ENCODE results near the gene IQSEC2. TPM values are rescaled to one million over a fixed set of nuclear protein-coding genes. Genes with fewer than 3 reads are reported as not detected.
A peak's percentile ranks its signal among the peaks of the same experiment; 100 is the strongest.

IQSEC2 gene
- 16.0 and 18.4 TPM in 2 replicates for total RNA-seq (2014; rRNA removed; shearing (Covaris generic))

DNA sequence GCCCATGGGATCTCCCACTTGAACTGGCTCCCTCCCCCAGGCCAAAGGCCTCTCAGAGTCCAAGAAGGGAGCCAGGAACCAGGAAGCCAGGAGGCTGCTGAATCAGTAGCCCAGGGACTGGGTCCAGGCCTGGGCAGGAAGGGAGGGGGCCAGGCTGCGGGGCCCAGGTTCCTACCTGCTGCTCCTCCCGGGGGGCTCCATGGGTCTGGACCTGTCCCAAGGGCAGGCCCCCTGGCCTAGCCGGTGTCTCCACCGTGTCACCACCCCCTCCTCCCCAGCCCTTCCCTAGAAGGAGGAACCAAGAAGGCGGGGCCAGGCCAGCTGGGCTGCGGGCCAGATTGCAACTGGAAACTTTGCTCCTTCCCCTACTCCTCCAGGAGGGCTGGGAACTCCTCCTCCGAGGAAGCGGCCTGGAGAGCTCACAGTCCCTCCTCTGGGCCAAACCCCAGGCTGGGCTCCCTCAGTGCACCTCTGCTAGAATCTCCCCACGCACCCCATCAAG, at the start of gene IQSEC2:
TSS of gene IQSEC2 (minus strand) at position 264 of the 502 bp plus-strand sequence.
- in situ Hi-C loops (cut with HindIII; ENCODE audit: low sequenced_read_pairs), result no loop called here
- peak; percentile 54 for DNase-seq (ENCODE audit: low spot score)

DNA sequence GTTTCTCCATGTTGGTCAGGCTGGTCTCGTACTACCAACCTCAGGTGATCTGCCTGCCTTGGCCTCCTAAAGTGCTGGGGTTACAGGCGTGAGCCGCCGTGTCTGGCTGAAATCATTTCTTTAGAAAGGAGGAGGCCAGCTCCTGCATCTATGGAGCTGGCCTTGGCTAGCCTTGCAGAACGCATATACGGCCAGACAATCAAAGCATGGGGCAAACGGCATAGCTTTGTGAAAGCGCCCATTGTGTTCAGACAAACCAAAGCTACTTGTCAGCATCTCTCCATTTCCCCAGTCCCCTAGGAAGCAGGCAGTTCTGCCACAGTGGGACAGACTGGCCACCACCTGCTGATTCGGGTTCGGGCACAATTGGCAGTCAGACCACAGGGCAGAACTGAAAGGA, 48.9 kb upstream of the IQSEC2 start:
- in situ Hi-C loops (cut with HindIII; ENCODE audit: low sequenced_read_pairs), result no loop called here
- peak; percentile 25 for DNase-seq (ENCODE audit: low spot score)

DNA sequence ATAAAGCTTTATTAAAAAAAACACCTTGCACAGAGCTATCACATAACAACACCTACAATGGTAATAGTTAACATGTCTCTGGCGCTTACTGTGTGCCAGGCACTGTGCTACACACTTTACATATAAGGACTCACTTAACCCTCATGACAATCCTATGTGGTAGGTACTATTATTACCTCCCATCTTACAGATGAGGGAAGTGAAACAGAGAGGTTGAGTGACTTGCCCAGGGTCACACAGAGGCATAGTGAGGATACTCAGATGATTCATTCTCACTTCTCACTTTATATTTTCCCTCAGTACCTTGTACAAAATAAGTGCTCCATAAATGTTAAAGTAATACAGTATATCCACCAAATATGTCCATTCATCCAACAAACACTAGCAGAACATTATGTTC, 43.4 kb upstream of the IQSEC2 start:
- no peak for DNase-seq (ENCODE audit: low spot score)
- in situ Hi-C loops (cut with HindIII; ENCODE audit: low sequenced_read_pairs), result no loop called here

DNA sequence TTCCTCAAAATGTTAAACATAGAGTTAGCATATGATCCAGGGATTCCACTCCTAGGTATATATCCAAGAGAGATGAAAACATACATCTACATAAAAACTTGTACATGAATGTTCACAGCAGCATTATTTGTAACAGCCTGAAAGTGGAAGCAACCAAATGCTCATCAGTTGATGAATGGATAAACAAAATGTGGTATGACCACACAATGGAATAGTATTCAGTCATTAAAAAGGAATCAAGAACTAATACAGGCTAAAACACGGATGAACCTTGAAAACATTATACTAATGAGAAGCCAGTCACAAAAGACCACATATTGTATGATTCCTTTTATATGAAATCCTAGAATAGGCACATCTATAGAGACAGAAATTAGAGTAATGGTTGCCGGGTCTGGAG, 42.7 kb upstream of the IQSEC2 start:
- DNase-seq (ENCODE audit: low spot score), result no peak
- in situ Hi-C loops (cut with HindIII; ENCODE audit: low sequenced_read_pairs), result no loop called here

DNA sequence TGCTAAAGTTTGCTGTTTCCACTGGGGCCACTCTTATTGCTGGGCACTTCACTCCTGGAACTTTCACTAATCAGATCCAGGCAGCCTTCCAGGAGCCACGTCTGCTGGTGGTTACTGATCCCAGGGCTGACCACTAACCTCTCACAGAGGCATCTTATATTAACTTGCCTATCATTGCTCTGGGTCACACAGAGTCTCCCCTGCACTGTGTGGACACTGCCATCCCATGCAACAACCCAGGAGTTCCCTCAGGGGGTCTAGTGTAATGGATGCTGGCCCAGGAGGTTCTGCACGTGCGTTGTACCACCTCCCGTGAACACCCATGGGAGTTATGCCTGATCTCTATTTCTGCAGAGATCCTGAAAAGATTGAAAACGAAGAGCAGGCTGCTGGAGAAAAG, 41.8 kb upstream of the IQSEC2 start:
- in situ Hi-C loops (cut with HindIII; ENCODE audit: low sequenced_read_pairs), result no loop called here
- no peak for DNase-seq (ENCODE audit: low spot score)

DNA sequence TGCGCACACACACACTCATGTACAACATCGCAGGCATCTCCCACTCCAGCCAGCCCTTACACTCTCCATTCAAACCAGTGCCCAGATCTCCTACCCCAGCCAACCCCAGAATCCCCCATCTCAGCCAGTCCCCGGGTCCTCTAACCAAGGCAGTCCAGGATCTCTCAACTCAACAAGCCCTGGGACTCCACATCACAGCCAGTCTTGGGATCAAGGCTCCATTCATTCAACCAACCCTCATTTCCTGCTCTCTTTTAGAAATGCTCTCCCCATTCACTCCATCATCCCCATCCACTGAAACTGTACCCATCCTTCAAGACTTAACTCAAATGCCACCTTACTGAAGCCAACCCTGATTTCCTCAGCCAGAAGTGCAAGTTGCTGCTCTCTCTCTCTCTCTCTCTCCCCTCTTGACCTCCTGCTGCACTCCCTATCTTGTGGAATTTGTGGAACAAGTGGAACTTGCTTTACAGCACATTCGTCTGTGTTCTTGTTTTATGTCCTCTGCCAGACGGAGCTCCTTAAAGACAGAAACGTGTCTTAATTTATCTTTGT, 40.6 kb upstream of the IQSEC2 start:
- no peak for DNase-seq (ENCODE audit: low spot score)
- in situ Hi-C loops (cut with HindIII; ENCODE audit: low sequenced_read_pairs), result no loop called here

DNA sequence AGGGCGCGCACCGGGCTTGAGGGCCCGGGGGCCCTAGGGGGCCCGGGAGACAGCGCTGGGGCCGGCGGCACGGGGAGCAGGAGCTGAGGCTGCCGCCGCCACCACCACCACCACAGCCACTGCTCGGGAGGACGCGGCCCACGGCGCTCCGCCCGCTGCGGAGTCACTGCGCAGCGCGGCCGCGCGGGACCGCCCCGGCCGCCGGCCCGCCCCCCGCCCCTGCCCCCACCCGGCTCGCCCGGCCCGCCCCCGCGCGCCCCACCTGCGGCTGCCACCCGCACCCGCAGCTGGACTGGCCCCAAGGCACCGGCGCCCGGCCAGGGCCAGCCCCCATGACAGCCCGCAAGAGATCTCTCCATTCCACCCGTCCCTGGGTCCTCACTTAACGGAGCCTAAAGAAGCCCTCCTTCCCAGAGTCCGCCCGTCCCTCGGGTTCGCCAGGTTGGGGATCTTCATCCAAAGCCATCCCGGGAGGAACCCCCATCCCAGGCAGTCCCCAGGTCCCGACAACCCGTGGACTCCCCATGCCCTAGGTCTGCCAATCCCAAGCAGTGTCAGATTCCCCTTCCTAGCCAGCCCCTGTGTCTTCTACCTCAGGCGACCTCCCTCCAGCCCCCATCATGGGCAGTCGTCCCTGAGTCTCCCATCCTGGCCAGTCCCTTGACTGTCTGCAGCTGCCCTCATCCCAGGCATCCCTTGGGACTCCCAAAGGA, 40.0 kb upstream of the IQSEC2 start:
- in situ Hi-C loops (cut with HindIII; ENCODE audit: low sequenced_read_pairs), result no loop called here
- peak; percentile 31 for DNase-seq (ENCODE audit: low spot score)

DNA sequence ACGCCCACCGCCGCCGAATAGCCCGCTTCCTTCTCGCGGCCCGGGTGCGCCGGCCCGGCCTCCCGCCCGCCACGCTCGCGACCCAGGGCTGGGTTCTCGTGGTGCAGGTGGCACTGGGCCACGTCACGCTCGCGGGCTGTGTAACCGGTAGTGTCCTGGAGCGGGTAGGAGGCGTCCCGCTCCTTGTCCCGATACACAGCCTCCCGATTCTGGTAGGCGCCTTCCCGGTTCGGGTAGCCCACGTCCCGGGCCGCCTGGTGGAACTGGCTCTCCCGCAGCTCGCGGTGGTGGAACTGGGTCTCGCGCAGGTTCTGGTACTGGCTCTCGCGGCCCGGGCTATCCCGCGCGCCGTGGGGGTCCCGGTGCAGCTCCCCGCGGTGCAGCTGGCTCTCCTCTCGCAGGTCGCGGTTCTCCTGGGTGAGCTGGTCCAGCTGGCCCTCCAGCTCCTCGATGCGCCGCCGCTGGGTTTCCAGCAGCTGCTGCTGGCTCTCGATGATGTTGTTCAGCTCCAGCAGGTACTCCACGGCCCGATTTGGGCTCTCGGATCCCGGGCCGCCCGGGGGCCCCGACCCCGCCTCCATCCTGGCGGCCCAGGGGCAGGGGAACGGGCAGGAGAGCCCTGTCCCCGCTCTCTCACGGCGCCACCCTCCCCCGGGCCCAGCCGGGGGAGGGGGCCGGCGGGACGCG, 39.3 kb upstream of the IQSEC2 start:
- no peak for DNase-seq (ENCODE audit: low spot score)
- in situ Hi-C loops (cut with HindIII; ENCODE audit: low sequenced_read_pairs), result no loop called here

DNA sequence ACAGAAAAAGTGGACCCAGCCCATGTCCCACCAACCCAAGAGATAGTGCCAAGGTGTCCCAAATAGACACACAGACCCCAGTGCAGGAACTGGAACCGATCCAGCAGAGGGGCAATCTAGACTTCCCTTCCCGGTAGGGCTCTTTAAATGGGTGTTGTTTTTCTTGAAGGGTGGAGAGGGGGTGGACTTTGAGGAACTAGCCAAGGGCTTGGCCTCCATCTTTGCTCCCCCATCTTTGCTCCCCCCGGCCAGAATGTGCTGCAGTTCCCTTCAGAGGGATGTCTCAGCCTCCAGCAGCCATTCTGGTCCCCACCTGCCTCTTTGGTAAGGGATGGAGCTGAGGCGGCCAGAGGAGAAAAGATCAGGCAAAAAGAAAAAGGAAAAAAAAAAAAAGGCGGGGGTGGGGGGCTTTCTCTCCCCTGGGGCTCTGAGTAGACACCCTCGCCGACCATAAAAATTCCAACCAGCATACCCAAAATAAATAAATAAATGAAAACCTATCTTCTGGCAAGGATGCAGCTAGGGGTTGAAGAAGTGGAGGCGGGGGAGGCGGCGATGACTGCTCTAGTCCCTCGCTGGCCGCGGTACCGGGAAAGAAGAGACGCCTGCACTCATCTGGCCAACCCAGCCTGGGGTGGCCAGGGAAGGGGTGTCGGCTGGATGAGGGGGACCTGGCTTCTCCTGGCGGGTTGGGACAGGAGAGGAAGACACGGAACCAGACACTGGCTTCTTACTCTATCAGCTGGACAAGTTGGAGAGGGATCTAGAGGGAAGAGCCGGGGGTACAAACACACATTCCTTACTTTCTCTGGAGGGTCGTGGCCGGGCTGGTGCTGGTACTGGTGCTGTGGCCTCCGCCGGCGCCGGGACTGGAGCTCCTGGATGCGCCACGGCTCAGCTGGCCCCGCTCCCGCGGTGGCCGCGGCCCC, 38.5 kb upstream of the IQSEC2 start:
- in situ Hi-C loops (cut with HindIII; ENCODE audit: low sequenced_read_pairs), result no loop called here

DNA sequence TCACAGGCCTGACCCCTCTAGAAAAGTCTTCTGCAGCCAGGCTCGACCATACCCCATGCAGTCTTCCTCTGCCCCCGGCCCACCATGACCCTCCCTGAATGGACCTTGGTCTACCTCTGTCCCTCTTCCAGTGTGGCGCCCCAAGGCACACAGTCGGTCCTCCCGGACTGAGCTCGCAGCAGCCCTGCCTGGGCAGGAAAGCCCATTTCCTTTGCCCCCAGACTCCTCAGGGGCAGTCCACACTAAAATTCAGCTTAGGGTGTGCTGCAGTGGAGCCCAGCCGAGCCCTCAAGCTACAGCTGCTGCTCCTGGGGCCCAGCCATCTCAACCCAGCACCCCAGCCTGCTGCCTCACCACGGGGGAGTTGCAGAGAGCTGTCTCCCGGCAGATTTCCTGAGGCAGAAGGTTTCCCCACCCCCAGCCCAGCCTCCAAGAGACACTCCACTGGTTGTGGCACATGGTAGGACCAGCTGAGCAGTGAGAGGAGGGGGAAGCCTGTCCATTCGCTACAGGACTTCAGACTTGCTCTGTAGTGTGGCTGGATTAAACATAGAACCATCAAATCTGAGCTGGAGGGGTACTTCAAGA, 37.5 kb upstream of the IQSEC2 start:
- DNase-seq (ENCODE audit: low spot score), result peak; percentile 52
- in situ Hi-C loops (cut with HindIII; ENCODE audit: low sequenced_read_pairs), result no loop called here

More for the DNA sequence above, 38.5 kb upstream of the IQSEC2 start:
- peak; percentile 31 for DNase-seq (ENCODE audit: low spot score)

DNA sequence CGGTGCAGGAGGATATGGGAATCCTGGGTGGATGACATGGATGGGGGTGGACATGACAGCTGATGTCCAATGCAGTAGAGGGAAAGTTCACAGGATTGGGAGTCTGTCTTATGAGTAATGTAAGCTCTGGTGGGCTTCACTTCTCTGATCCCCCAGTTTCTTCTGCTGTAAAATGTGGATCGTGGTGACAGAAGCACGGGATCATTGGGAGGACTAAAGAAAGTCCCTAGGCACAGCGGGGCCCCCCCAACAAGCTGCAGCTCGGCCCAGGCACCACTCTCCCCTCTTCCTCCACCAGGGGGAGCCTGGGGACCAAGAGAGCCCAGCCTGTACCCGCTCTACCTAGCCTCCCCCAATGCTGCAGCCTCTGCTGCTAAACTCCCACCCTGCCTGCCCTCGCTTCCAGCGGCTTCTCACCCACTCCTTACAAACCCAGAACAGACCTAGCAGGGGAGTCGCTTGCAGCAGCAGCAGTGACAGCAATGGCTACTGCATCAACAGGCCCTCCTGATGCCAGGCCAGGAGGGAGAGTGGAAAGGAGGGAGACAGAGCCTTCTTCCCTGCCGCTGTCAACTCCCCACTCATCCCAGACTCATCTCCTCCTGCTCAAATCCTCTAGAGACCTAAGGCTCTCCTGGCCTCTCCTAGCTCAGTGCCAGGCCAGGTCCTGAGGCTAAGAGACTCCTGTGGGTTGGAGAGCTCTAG, 36.1 kb upstream of the IQSEC2 start:
- in situ Hi-C loops (cut with HindIII; ENCODE audit: low sequenced_read_pairs), result no loop called here
- DNase-seq (ENCODE audit: low spot score), result peak; percentile 82

DNA sequence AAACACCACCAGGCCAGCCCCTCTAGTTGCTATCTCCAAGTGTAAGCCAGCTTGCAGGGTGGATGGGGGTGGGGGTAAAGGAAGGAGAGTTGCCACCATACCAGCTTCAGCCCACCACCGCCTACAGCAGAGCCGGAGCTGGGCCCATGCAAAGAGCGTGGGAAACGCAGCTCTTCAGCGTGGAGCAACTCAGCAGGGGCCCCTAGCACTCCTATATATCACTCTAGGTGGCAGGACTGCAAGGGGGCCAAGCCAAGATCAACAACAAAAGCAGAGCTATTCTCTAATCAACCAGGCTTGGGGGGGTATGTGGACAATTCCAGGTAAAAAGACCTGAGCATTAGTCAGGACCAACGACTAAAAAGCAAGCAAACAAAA, 35.5 kb upstream of the IQSEC2 start:
- no peak for DNase-seq (ENCODE audit: low spot score)
- in situ Hi-C loops (cut with HindIII; ENCODE audit: low sequenced_read_pairs), result no loop called here

DNA sequence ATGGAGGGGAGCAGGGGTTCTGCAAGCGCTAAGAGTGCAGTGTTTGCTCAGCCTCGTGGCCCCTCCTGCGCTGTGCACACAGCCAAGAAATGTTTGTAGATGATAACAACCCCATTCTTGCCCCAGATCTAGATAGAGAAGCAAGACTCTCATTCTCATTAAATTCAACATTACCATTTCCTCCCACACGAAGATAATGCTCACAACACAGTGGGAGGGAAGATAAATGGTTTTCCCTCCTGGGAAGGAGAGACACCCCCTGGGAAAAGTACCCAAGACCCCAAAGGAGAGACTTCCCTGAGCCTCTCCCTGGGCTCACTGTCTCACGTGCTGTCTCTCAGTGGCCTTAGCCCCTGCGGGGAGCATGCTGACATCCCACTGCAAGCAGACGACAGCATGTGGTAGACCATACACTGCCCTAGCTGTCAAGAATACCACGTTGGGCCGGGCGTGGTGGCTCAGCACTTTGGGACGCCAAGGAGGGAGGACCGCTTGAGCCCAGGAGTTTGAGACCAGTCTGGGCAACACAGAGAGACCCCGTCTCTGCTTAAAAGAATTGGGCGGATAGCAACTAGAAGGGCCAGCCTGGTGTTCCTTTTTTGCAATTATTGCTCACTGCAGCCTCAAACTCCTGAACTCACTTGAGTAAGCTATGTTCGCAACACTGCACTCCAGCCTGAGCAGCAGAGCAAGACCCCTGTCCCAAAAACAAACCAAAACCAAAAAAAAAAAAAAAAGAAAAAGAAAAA, 34.9 kb upstream of the IQSEC2 start:
- in situ Hi-C loops (cut with HindIII; ENCODE audit: low sequenced_read_pairs), result no loop called here
- DNase-seq (ENCODE audit: low spot score), result no peak

DNA sequence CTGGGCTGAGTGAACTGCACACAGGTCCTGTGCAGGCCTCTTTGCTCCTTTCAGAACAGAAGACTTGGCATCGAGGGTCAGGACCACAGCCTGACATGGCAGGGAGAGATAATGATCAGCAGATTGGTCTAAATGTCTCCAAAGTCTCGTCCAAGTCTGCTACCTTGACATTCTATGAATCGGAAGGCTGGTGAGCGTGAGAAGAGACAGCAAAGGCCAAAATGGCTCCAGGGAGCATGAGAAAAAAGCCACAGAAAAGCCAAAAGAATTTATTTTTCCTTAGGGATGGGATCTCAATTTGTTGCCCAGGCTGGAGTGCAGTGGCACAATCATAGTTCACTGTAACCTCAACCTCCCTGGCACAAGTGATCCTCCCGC, 32.3 kb upstream of the IQSEC2 start:
- in situ Hi-C loops (cut with HindIII; ENCODE audit: low sequenced_read_pairs), result no loop called here
- no peak for DNase-seq (ENCODE audit: low spot score)

DNA sequence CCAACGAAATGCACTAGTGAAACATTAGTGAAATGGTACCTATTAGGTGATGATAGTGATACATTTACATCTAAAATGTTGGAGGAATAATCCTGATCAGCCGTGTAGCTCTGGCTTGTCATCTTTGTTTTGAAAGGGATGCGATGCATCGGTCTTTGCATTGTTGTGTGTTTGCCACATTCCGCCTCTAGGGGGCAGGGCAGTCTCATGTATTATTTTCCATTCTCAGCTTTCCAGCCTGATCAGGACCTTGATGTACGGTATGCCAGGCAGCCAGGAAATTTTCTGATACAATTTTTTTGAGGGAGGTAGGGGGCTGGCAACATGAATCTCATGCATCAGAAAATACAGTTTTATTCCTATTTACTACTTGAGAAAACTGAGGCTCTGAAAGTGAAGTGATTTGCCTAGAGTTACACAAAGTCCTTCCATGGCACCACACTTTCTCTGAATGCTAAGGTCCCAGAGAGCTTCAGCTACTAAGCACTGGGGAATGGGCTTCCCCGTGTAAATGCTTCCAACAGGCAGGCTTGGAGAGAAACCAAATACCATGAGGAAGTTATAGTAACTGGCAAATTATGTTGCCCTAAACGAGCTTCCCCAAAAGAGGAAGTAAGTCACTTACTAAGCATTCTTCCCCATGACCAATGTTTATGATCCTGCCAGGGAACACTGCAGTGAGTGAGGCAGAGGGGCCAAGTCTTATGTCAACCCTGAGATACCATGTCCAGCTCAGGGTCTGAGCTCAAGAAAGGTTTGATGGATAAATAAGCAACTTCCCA, 31.8 kb upstream of the IQSEC2 start:
- in situ Hi-C loops (cut with HindIII; ENCODE audit: low sequenced_read_pairs), result no loop called here
- peak; percentile 80 for DNase-seq (ENCODE audit: low spot score)

DNA sequence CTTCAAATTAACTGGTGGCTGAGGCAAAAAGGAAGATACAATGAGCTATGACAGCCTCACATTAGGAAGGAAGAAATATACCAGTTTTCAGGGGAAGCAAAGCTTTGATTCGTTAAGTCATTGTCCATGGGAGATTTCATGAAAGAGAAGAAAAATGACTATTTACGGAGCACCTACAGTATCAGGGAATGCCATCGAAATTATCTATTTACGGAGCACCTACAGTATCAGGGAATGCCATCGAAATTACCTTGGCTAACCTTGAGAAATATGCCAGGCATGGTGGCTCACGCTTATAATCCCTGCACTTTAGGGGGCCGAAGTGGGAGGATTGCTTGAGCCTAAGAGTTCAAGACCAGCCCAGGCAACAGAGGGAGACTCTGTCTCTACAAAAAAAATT, 28.5 kb upstream of the IQSEC2 start:
- no peak for DNase-seq (ENCODE audit: low spot score)
- in situ Hi-C loops (cut with HindIII; ENCODE audit: low sequenced_read_pairs), result no loop called here

DNA sequence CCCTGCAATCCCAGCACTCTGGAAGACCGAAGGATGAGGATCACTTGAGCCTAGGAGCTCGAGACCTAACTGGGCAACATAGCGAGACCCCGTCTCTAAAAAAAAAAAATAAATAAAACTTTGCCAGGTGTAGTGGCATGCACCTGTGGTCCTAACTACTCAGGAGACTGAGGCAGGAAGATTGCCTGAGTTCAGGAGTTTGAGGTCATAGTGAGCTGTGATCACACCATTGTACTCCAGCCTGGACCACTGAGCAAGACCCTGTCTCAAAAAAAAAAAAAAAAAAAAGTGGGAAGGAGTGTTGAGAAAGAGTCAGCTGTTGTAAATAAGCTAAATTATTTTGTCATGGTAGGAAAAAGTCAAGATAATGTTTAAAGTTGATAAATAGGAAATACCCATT, 27.5 kb upstream of the IQSEC2 start:
- in situ Hi-C loops (cut with HindIII; ENCODE audit: low sequenced_read_pairs), result no loop called here
- no peak for DNase-seq (ENCODE audit: low spot score)
